Fibroblast of the aortic adventitia (primary cell): ENCODE measurements around the gene CREM. TPM values are rescaled to one million over a fixed set of nuclear protein-coding genes. Genes with fewer than 3 reads are reported as not detected.

ENCODE experiments used
- DNase-seq: peaks from one replicate; pipeline ENCODE4 v3.0.0-alpha.2; 2010; ENCODE audit warnings: low read depth
- H3K4me3 ChIP-seq: 2 replicates; pipeline ENCODE4 v1.5.1; 2011; ENCODE audit warnings: low read depth, mild to moderate bottlenecking, control low read depth, low read length, moderate library complexity
- total RNA-seq: library from RNA; depleted of rRNA; stranded (reverse); fragments of >200 nt; gene quantifications from 2 replicates; pipeline ENCODE4 v1.2.3, GENCODE V29; 2012; ENCODE audit warnings: low replicate concordance
- TF ChIP-seq, protein P1 (sequence below): IDR thresholded peaks from 2 replicates; pipeline ENCODE4 v1.5.1; 2011; ENCODE audit warnings: mild to moderate bottlenecking, low read length, control low read depth, inconsistent platforms; ENCODE audit not compliant: insufficient read depth

Gene CREM
- total RNA-seq, 1 donor = 27.2 TPM

DNA sequence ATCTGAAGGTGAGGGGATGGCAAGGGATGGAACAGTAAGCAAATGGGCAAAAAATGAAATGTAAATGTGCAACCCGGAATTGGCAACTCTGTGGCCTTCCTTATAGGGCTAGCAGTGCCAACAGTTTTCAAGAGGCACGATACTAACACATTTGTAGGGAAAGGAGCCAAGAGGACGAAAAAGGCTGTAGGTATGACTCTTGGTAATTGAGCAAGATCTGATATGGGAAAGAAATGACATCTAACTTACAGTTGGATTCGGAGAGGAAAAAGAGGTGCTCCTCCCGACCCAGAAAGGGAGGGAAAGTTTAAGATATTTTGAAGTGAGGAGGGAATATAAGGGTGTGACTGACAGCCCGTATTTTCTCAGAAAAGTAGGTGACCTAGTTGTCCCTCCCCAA is 2.1 kb upstream of the CREM start:
- no peak overlapping the region for H3K4me3 ChIP-seq
- TF ChIP-seq, protein P1, sequence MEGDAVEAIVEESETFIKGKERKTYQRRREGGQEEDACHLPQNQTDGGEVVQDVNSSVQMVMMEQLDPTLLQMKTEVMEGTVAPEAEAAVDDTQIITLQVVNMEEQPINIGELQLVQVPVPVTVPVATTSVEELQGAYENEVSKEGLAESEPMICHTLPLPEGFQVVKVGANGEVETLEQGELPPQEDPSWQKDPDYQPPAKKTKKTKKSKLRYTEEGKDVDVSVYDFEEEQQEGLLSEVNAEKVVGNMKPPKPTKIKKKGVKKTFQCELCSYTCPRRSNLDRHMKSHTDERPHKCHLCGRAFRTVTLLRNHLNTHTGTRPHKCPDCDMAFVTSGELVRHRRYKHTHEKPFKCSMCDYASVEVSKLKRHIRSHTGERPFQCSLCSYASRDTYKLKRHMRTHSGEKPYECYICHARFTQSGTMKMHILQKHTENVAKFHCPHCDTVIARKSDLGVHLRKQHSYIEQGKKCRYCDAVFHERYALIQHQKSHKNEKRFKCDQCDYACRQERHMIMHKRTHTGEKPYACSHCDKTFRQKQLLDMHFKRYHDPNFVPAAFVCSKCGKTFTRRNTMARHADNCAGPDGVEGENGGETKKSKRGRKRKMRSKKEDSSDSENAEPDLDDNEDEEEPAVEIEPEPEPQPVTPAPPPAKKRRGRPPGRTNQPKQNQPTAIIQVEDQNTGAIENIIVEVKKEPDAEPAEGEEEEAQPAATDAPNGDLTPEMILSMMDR = no peak
- peak; percentile 15 for DNase-seq

DNA sequence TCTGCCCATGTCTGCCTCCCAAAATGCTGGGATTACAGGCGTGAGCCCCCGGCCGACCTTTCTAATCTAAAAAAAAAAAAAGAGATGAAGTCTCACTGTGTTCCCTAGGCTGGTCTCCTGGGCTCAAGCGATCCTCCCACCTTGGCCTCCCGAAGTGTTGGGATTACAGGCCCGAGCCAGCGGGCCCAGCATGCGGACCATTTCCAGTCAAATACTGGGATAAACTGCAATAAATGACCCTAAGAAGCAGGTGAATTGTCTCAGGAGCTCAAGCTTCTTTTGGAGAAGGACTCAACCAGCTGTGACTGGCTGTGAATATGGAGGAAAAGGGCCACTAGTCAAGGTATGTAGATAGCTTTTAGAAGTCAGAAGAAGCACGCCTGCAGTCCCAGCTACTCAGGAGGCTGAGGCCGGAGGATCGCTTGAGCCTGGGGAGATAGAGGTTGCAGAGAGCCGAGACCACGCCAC is 550 bp upstream of the CREM start:
- DNase-seq = no peak
- TF ChIP-seq, protein P1 = no peak
- peak overlapping the region; percentile 82 for H3K4me3 ChIP-seq

DNA sequence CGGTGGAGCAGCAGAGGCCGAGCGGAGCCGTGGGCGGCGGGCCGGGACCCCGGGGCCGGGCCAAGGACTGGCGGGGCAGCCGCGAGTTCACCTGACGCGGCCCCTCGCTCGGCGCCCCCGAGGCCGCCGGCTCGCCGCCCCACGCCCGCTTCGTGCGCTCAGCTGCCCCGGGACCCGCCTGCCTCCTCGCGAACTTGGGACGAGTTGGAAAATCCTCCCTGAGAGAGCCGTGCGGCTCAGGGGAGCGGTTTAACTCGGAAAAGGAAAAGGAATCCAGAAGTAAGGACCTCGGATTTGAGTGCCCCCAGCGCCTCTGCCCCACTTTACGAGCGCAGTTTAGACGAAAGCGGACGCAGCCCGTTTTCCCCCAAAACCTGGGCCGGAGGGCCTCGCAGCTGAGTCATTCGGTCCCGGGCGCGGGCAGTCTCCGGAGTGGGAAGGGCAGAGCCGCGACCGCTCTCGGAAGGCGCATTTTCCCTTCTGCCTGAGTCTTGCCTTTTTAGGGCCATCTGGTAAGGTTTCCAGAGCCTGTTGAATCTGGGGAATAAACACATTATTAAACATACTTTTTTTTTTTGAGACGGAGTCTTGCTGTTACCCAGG is 744 bp downstream of the CREM start:
- peak overlapping the region; percentile 82 for H3K4me3 ChIP-seq
- TF ChIP-seq, protein P1 = no peak
- DNase-seq = peak; percentile 64

DNA sequence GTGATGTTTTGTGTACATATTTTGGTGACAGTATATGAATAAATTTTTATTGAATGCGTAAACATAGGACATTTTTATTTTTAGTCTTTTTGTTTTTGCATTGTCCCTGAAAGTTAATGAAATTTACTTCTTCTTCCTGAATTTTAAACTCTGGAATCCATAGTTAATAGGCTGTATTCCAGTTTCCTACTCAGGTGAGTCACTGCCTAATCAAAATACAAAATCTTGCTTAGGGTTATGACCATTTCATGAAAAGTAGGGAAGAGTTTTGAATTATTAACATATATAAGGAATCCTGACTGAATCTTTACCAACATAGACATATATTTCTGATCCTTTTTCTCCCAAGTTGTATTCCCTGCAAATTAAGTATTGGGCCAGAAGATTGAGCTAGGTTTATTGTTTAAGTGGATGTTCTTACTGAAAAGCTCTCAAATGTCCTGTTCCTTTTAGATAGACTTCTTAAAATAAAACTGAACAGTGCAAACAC is 2.6 kb downstream of the CREM start:
- TF ChIP-seq, protein P1 = no peak
- no peak overlapping the region for H3K4me3 ChIP-seq
- no peak for DNase-seq

DNA sequence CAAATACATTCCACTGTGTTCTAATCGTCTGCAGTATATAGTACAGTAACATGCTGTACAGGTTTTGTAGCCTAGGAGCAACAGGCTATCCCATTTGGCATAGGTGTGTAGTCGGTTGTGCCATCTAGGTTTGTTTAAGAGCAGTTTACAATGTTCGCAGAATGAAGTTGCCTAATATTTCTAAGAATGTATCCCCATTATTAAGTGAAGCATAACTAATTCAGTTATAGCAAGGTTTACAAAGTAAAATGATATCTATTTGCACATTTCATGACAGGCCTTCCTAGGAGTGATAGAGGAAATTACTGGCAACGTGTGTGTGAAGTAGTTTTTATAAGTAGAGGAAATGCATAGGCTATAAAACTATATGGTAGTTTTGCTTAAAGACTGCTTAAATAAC is 4.0 kb downstream of the CREM start:
- no peak for DNase-seq
- TF ChIP-seq, protein P1 = no peak

DNA sequence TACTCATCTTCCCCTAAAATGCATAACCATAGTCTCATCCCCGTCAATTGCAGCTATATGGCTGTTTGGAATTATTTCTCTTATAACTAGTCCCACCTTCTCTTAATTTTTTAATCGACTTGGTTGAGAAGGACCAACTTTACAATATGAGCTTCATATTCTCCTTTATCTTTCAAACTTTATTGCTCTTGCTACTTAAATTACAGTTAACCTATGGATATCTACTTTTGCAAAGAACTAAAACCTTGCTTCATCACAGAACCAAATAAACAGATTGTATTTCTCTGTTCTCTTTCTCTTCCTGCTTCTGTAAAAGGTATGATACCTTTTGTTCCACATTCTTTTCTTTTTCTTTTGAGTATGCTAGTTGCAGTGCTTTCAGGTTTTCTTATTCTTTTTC is 6.1 kb downstream of the CREM start:
- TF ChIP-seq, protein P1 = no peak
- no peak for DNase-seq
- no peak overlapping the region for H3K4me3 ChIP-seq

More for the DNA sequence above, 4.0 kb downstream of the CREM start:
- H3K4me3 ChIP-seq = no peak overlapping the region

DNA sequence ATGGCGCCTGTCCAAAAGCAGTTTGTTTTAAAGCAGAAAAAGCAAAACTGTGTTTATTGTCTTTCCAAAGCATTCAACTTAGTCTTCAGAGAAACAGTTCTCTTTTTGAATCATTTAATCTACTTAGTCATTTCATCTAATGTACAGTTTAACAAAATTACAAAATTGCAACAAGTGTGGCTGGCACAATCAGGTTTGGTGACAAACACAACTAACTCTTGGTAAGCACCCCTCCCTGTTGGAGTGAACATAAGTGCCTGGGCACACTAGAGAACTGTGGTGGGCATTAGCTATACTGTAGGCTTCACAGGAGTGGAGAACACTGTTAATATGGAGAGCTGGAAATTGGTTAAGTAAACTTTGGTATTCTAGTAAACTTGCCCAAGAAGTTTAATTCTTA is 6.9 kb downstream of the CREM start:
- no peak overlapping the region for H3K4me3 ChIP-seq
- TF ChIP-seq, protein P1 = no peak
- DNase-seq = no peak
